Smooth muscle cell (in vitro differentiated cells): Measurements from ENCODE around the gene DCAF7. TPM values are rescaled to one million over a fixed set of nuclear protein-coding genes. Genes with fewer than 3 reads are reported as not detected.

ENCODE experiments used
- DNase-seq: peaks from one replicate; lab custom pipeline; 2025; ENCODE audit not compliant: unreplicated experiment; lab: John Stamatoyannopoulos, UW
- H2AFZ ChIP-seq: fragments of 200-600 bp; sonication (generic); 2 replicates; pipeline ENCODE4 v1.6.0; 2016; ENCODE audit warnings: antibody characterized with exemption, low read depth, mild to moderate bottlenecking
- H3F3A ChIP-seq: fragments of 200-600 bp; sonication (generic); 2 replicates; pipeline ENCODE4 v1.6.0; 2017; ENCODE audit warnings: antibody characterized with exemption, low read depth
- H3K27ac ChIP-seq: fragments of 200-600 bp; sonication (generic); 2 replicates; pipeline ENCODE4 v1.5.1; 2016; ENCODE audit warnings: low read depth, mild to moderate bottlenecking
- H3K27me3 ChIP-seq: fragments of 200-600 bp; sonication (generic); 2 replicates; pipeline ENCODE4 v1.6.1; 2016; ENCODE audit warnings: low read depth, mild to moderate bottlenecking
- H3K36me3 ChIP-seq: fragments of 200-600 bp; sonication (generic); 2 replicates; pipeline ENCODE4 v1.5.1; 2016; ENCODE audit warnings: low read depth
- H3K4me1 ChIP-seq: fragments of 200-600 bp; sonication (generic); 2 replicates; pipeline ENCODE4 v1.5.1; 2016; ENCODE audit warnings: low read depth
- H3K4me2 ChIP-seq: fragments of 200-600 bp; sonication (generic); 2 replicates; pipeline ENCODE4 v1.6.0; 2016; ENCODE audit warnings: mild to moderate bottlenecking
- H3K4me3 ChIP-seq: fragments of 200-600 bp; sonication (generic); 2 replicates; pipeline ENCODE4 v1.5.1; 2016; ENCODE audit warnings: mild to moderate bottlenecking
- H3K79me2 ChIP-seq: fragments of 200-600 bp; sonication (generic); 2 replicates; pipeline ENCODE4 v1.6.0; 2016; ENCODE audit warnings: low read depth, mild to moderate bottlenecking
- H3K9ac ChIP-seq: fragments of 200-600 bp; sonication (generic); 2 replicates; pipeline ENCODE4 v1.6.0; 2016; ENCODE audit warnings: low read depth
- H3K9me3 ChIP-seq: fragments of 200-600 bp; sonication (generic); replicated peaks from 2 replicates; pipeline ENCODE4 v1.5.1; 2016; ENCODE audit warnings: low read depth
- H4K20me1 ChIP-seq: fragments of 200-600 bp; sonication (generic); 2 replicates; pipeline ENCODE4 v1.6.0; 2016; ENCODE audit warnings: low read depth
- WGBS: methylation state at CpG from one replicate; pipeline ENCODE4 v1.1.7; 2016; ENCODE audit warnings: low lambda C conversion rate; 5-methylcytosine and 5-hydroxymethylcytosine counted together
- polyA plus RNA-seq: library from polyadenylated mRNA; unstranded; fragments of >200 nt; fragmentation: Nextera tagmentation; extraction: Ambion mirVana; gene quantifications from 2 replicates; pipeline ENCODE4 v1.2.1, GENCODE V29; 2016
- total RNA-seq: library from RNA; depleted of rRNA; stranded (reverse); fragments of >200 nt; gene quantifications from 2 replicates; pipeline ENCODE4 v1.2.3, GENCODE V29; 2014
- TF ChIP-seq, protein P1 (sequence below): fragments of 200-600 bp; sonication (generic); IDR thresholded peaks from 2 replicates; pipeline ENCODE4 v1.5.1; 2017; ENCODE audit warnings: borderline replicate concordance, mild to moderate bottlenecking, antibody characterized with exemption; ENCODE audit not compliant: insufficient read depth, poor library complexity, severe bottlenecking

Gene DCAF7
- total and polyA plus RNA-seq, 2 experiments from 2014 or later = 36.8 to 50.2 TPM

DNA sequence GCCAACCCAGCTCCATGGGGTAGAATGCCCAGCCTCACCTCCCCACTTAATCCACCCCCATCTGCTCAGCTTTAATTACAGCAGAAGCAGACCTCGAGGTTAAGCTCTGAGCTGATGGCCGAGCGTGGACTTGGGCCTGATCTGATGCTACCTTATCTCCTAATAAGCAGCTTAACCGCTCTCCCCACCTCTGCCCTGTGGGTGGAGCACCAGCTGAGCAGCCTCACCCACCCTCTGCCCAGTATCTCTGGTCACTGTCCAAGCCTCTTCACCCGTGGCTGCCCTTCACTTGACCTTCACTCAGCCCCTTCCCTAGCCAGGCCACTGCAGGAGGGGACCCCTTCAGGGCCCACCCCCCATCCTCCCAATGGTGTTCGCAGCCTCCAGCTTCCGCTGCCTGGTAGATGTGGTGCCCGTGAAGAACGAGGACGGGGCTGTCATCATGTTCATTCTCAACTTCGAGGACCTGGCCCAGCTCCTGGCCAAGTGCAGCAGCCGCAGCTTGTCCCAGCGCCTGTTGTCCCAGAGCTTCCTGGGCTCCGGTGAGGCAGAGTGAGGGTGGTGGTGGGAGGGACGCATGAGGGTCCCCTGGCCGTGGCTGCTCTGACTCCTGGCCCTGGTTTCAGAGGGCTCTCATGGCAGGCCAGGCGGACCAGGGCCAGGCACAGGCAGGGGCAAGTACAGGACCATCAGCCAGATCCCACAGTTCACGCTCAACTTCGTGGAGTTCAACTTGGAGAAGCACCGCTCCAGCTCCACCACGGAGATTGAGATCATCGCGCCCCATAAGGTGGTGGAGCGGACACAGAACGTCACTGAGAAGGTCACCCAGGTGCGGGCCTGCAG, 20.3 kb upstream of the DCAF7 start:
- no peaks in the 10 kb centered on the region for H3K9me3 ChIP-seq
- no peak overlapping the region for H2AFZ ChIP-seq
- no peak overlapping the region for H3K9ac ChIP-seq
- no peaks in the 10 kb centered on the region for H3F3A ChIP-seq
- no peak for DNase-seq
- no peak overlapping the region for H3K27ac ChIP-seq
- H3K36me3 ChIP-seq = no peaks in the 10 kb centered on the region
- TF ChIP-seq, protein P1, sequence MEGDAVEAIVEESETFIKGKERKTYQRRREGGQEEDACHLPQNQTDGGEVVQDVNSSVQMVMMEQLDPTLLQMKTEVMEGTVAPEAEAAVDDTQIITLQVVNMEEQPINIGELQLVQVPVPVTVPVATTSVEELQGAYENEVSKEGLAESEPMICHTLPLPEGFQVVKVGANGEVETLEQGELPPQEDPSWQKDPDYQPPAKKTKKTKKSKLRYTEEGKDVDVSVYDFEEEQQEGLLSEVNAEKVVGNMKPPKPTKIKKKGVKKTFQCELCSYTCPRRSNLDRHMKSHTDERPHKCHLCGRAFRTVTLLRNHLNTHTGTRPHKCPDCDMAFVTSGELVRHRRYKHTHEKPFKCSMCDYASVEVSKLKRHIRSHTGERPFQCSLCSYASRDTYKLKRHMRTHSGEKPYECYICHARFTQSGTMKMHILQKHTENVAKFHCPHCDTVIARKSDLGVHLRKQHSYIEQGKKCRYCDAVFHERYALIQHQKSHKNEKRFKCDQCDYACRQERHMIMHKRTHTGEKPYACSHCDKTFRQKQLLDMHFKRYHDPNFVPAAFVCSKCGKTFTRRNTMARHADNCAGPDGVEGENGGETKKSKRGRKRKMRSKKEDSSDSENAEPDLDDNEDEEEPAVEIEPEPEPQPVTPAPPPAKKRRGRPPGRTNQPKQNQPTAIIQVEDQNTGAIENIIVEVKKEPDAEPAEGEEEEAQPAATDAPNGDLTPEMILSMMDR = no peak
- no peaks in the 10 kb centered on the region for H3K4me1 ChIP-seq
- no peaks in the 10 kb centered on the region for H4K20me1 ChIP-seq
- no peak overlapping the region for H3K4me3 ChIP-seq
- H3K27me3 ChIP-seq = peaks cover 14% of the 10 kb centered on the region
- 92% methylated on average over 26 of the region's 26 CpGs for WGBS
- no peaks in the 10 kb centered on the region for H3K79me2 ChIP-seq
- H3K4me2 ChIP-seq = no peak overlapping the region

DNA sequence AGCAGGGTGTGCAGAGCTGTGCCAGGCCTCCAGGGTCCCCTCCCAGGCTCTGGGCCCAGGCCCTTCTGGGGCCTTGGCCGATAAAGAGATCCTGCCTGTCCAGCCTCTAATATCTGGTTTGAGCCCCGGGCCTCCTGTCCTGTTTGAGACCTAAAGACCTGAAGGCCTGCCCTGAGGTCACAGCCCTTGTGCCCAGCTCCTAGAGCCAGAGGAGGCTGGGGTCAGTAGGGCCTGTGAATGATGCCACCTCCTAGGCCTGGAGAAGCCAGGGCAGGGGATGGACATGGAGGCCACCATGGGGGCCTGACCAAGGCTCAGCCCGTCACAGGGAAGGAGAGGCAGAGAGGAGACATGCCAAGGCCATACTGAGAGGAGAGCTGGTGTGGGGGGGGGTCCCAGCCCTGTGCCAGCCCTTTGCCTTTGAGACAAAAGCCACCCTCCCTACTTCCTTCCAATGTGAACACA, 19.7 kb upstream of the DCAF7 start:
- Histone ChIP-seq H3K4me3 (no peak overlapping the region), H3K4me1 (no peaks in the 10 kb centered on the region), H3K36me3 (no peaks in the 10 kb centered on the region), H2AFZ (no peak overlapping the region), H3K4me2 (no peak overlapping the region), H4K20me1 (no peaks in the 10 kb centered on the region), H3K27me3 (peaks cover 8% of the 10 kb centered on the region), H3K9me3 (no peaks in the 10 kb centered on the region), H3K79me2 (no peaks in the 10 kb centered on the region), H3F3A (no peaks in the 10 kb centered on the region), H3K9ac (no peak overlapping the region), H3K27ac (no peak overlapping the region)
- TF ChIP-seq, protein P1 = no peak
- no peak for DNase-seq
- 87% methylated on average over 3 of the region's 3 CpGs for WGBS

DNA sequence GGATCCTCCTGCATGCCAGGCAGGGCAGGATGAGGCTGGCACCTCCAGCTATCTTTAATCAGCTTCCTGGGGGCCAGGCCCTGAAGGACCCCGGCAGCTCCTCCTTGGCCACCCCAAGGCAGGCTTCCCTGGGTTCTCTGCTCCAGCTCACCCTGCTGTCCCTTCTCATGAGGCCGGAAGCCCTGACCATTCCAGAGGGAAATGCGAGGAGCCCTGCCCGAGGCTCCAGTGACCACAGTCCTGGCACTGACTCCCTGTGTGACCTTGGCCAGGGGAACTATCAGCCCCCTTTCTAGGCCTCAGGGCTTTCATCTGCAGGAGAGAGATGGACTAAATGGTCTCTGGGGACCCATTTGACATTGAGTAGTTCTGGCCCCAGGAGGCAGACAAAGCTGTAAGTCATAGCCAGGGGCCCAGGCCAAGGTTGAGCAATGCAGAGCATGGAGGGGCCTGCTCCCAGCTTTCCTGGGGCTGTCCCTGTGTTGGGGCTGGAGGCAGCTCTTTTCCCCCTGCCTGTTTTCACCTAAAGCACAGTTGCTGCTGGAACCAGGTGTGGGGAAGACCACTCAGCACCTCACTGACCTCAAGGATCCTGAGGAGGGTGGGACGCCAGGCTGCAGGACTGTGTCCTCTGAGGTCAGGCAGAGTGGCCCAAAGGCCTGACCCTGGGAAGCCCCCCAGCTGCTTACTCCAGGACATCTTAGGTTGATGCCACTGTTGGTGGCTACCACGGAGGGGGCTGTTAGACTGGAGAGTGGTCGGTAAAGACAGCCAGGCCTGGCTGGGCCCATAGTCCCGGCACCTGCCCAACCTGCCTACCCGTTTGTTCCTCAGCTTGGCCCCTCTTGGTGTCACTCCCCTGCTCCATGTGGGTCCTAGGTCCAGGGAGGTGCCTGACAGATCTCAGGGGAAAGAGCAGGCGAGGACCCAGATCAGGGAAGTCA, 19.0 kb upstream of the DCAF7 start:
- no peaks in the 10 kb centered on the region for H3K4me1 ChIP-seq
- no peaks in the 10 kb centered on the region for H4K20me1 ChIP-seq
- TF ChIP-seq, protein P1 = no peak
- H3K4me3 ChIP-seq = no peak overlapping the region
- H3K27me3 ChIP-seq = peaks cover 5% of the 10 kb centered on the region
- DNase-seq = no peak
- no peaks in the 10 kb centered on the region for H3K36me3 ChIP-seq
- no peak overlapping the region for H3K4me2 ChIP-seq
- no peak overlapping the region for H2AFZ ChIP-seq
- no peaks in the 10 kb centered on the region for H3K9me3 ChIP-seq
- H3K79me2 ChIP-seq = no peaks in the 10 kb centered on the region
- no peak overlapping the region for H3K27ac ChIP-seq
- no peaks in the 10 kb centered on the region for H3F3A ChIP-seq
- no peak overlapping the region for H3K9ac ChIP-seq
- 88% methylated on average over 10 of the region's 10 CpGs for WGBS
